Activated T-cell treated with anti-CD3 and anti-CD28 coated beads for 1 hour (primary cell): ENCODE measurements around the gene PWP2.
"Not testable (repeated sequence)": the region's sequence is repeated elsewhere in the genome, so short reads cannot be mapped to it uniquely, and the experiment has no call there.

ENCODE experiments used
- DNase-seq: peaks from one replicate; pipeline ENCODE4 v3.0.0-alpha.2; 2020; ENCODE audit warnings: low read depth

The PWP2 gene

DNA sequence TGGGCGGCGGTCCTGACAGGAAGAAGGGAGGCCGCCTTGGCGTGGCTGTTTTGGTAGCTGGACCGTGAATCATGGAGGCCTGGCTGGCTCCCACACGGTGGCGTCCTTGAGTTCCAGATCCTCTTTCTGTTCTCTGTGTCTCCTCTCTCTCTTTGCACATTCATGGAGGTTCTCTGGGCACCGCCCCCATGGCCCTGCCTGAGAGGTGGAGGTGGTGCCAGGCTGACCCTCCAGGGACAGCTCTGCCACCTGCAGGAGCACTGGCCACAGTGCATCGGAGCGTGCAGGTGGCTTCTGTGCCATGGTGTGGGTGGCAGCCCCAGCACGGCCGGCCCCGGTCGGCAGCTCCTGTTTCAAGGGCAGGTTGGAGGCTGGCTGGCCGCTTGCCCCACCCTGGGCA lies 30.8 kb downstream of the PWP2 start:
- DNase-seq = not testable (repeated sequence)

- peak; percentile 0 for DNase-seq
These were observed 32.8 kb downstream of the PWP2 start for GRCh38 chr21:44139787-44140551.

GRCh38 chr21:44140552-44140932 lies 33.3 kb downstream of the PWP2 start:
- DNase-seq = not testable (repeated sequence)

DNA sequence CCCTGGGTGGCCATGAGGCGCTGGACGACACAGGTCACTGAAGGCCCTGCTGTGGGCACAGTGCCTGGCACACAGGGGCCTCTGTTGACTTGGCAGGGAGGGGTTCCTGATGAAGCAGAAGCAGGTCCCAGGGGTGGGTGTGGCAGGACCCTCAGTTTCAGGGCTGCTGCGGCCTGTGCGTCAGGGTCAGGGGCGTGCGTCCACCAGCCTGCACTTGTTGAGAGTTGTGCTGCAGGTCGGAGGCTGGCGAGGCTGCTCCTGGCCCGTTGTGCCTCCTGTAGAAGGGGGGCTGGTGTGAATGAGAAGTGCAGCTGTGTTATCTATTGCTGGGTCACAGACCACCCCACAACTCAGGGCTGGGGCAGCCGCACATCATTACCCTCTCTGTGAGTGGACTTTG lies 35.3 kb downstream of the PWP2 start:
- not testable (repeated sequence) for DNase-seq

- not testable (repeated sequence) for DNase-seq
These were observed 36.2 kb downstream of the PWP2 start for GRCh38 chr21:44143380-44143779.

- not testable (repeated sequence) for DNase-seq
These were observed 36.8 kb downstream of the PWP2 start for GRCh38 chr21:44143996-44144395.

GRCh38 chr21:44144784-44145602 lies 37.8 kb downstream of the PWP2 start:
- not testable (repeated sequence) for DNase-seq

DNA sequence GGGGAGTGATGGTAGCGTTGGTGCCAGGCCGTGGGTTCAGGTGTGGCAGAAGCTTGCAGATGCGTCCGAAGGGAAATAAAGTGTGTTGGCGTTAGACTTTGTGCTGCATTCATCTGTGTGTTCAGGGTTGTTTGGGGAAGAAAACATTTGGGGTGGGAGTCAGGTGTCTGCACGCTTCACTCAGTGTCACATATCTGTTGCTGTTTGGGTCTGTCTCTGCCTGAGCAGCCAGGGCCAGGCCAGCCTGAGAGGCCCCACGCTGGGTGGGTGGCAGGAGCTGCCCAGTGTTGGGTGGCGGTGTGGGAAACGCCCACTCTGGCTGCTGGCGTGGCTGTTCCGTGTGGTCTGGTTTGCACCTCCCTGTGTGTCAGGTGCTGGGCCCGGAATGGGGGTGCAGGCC lies 38.4 kb downstream of the PWP2 start:
- not testable (repeated sequence) for DNase-seq

DNA sequence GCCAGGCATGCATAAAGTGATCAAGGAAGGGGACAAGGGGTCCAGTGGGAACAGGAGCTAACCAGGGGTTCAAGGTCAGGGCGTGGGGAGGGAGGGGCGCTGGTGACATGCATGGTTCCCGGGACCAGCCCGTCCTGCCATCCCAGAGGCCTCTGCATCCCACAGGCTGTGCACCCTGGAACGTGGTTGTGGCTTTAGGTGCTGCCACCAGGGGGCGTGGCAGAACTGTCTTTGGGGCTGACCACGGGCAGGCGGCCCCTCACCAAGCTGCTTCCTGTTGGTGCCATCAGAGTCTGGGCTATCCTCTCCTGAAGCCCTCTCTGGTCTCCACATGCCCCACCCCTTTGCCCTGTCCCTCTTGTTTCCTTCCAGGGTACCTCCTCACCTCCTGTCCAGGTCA lies 39.9 kb downstream of the PWP2 start:
- DNase-seq = not testable (repeated sequence)

- DNase-seq = not testable (repeated sequence)
These were observed 43.1 kb downstream of the PWP2 start for GRCh38 chr21:44150255-44150654.

DNA sequence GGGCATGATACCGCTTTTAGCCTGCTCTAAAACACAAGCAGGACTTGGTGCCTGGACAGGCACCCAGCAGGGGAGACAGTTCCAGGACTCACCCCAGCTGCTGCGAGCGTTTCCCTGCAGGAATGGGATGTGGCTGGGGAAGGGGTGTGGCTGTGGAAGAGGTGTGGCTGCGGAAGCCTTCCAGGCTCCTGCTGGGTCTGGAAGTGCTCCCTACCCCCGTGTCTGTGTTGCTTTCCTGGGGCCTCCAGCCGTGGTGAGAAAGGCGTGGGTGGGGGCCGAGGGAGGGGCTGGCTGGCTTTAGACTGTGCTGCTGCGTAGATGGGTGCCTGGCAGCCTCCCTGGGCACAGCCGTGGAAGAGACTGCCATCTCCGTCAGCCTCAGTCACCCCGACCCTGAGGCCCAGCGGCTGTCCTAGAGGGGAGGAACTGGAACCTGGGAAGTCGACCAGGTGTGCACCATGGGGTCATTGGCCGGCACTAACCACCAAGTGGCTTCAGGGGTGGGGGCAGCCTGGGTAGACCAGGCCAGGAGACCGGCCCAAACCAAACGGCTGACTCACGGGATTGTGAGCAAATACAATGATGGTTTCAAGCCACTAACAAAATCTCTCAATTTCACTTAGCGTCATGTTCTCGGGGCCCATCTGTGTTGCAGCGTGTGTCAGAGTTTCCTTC lies 46.2 kb downstream of the PWP2 start:
- DNase-seq = not testable (repeated sequence)

- peak; percentile 5 for DNase-seq
These were observed 46.7 kb downstream of the PWP2 start for GRCh38 chr21:44153889-44154228.

DNA sequence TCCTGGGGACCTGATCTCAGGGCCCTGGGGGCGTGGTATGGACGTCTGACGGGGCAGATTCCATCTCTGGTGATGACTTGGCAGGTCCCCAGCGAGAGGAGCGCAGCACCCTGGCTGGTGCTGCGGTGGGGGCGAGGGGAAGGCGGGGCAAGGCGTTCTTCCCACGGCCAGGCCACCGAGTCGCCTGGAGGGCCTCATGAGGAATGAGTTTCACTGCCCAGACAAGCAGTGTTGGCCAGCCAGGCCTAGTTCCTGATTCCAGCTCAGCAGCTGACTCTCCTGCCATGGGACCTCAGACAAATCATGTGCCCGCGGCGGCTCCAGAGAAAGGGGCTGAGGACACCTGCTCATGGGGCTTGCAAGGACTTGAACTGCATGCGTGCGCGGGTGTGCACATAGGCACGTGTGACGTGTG lies 47.6 kb downstream of the PWP2 start:
- not testable (repeated sequence) for DNase-seq

DNA sequence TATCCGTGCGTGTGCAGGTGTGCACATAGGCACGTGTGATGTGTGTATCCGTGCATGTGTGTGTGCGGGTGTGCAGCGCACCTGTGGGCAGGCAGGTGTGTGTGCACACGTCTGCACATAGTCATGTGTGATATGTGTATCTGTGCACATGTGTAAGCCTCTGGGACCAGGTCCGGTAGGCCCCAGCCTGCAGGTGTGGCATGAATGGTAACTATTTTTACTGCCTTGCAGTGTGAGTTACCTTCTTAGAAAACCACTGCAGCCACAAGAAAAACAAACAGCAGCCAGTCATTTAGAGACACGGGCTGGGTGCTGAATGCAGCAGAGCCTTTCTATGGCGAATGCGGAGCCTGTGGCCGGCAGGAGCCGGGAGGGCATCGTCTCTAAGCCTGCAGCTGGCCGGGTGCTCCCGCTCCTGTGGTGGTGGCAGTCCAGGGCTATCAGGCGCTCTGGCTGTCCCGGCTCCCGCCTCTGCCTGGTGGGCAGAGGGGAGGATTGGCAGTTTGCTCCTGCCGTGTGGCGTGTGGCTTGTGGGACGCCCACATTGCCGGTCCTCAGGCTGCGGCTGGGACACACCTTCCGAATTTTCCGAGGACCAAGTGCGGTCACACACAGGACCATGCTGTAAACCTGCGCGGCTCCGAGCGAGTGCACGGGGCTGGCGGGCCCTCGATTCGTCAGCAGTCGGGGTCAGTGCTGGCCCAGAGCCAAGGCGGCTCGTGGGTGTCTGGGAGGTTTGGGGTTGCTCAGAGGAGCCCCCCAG lies 48.2 kb downstream of the PWP2 start:
- not testable (repeated sequence) for DNase-seq

DNA sequence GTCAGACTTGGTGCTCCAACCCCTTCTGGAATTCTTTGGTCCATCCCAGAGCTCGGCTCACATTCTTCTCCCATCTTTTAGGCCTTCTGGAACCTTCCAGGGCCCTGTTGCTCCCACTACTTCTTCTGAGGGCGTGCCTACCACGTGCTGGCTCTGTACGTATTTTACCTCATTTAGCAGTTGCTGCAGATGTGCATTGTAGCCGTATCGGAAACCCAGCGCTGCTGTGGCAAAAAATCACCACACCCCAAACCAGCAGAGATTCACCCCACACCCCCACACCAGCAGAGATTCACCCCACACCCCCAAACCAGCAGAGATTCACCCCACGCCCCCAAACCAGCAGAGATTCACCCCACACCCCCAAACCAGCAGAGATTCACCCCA lies 48.8 kb downstream of the PWP2 start:
- DNase-seq = not testable (repeated sequence)

DNA sequence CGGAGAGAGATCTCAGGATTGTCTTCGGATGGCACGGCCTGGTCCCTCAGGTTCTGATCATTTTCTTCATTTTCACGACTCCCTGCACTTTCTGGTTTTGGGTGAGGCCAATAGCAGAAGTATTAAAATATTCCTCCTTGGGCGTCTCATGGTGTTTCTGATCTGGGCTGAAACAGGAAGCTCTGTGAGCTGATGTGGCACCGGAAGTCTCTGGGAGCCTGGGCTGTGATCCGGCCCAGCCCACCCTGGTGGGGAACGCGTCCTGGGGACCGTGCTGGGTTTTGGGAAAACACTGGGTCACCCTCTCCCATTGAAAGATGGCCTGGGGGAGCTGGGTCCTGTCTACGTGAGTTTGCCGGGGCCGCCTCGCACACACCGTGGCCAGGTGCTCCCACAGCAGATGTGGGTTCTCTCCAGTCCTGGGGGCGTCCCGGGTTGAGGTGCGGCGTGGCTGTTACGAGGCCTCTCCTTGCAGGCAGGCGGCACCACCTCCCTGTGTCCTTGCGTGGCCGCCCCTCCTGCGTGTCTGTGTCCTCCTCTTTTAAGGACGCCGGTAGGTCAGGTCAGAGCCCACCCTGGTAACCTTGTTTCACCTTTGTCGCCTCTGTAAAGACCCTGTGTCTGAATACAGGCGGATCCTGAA lies 50.4 kb downstream of the PWP2 start:
- DNase-seq = not testable (repeated sequence)

- not testable (repeated sequence) for DNase-seq
These were observed 50.9 kb downstream of the PWP2 start for GRCh38 chr21:44158082-44158468.

DNA sequence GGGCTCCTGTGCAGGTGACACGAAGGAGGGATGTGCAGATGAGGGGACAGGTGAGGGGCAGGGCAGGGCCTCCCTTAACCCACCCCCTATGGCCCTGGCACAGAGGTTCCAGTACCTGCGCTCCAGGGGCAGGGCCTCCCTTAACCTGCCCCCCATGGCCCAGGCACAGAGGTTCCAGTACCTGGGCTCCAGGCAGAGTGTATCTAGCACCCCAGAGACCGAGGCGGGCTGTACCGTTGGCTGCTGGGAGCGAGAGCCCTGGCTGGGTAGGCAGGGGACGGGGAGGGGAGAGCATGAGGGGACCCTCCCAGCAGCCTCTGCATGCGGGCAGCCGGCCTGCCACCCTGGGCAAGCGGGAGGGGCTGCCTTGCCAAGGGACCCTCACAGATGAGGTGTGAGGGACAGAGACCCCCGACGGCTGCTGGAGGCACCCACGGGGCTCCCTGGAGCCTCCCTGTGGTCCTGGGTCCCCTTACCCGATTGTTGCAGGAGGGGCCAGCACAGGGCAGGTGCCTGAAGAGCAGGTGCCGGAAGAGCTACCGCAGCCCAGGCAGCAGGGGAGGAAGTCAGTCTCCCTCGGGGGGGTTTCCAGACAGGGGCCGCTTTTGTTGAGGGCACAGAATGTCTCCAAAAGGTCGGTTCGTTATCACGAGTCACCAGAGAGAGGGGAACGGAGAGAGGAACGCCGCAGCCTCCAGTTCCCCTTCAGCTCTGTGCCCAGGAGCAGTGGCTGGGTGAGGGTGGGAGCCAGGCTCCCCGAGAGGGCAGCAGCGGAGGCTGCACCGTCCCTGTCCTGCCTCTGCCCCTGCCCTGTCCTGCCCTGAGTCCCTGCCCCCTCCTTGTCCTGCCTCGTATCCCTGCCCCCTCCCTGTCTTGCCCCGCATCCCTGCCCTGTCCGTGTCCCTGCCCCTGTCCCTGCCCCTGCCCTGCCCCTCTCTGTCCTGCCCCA lies 52.4 kb downstream of the PWP2 start:
- DNase-seq = peak; percentile 0

DNA sequence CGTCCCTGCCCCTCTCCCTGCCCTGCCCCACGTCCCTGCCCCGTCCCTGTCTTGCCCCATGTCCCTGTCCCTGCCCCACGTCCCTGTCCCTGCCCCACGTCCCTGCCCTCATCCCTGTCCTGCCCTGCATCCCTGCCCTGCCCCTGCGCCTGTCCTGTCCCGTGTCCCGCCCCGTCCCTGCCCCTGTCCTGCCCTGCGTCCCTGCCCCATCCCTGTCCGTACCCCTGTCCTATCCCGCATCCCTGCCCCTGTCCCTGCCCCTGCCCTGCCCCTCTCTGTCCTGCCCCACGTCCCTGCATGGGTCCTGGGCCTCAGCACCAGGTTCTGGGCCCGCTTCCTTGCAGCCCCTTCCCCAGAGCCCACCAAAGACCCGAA lies 53.1 kb downstream of the PWP2 start:
- not testable (repeated sequence) for DNase-seq

- not testable (repeated sequence) for DNase-seq
These were observed 53.6 kb downstream of the PWP2 start for GRCh38 chr21:44160821-44161220.
